Mammary epithelial cell (primary cell): Measurements from ENCODE around the gene ANGPTL8.

Experiments used
- EZH2 ChIP-seq: IDR thresholded peaks from 2 replicates; pipeline ENCODE4 v1.6.1; 2012; ENCODE audit warnings: low read length, inconsistent platforms, borderline replicate concordance
- TF ChIP-seq, protein P1 (sequence below), 2 donors: IDR thresholded peaks in 1 of 2; conservative IDR thresholded peaks in 1 of 2; 2 replicates each; pipeline ENCODE4 v1.5.1; 2011 to 2012; ENCODE audit warnings: inconsistent platforms in 2 of 2, low read length in 2 of 2, mild to moderate bottlenecking in 2 of 2, control low read depth in 1 of 2, low read depth in 1 of 2; ENCODE audit not compliant: insufficient read depth in 1 of 2; ENCODE audit errors: extremely low read depth in 1 of 2

DNA sequence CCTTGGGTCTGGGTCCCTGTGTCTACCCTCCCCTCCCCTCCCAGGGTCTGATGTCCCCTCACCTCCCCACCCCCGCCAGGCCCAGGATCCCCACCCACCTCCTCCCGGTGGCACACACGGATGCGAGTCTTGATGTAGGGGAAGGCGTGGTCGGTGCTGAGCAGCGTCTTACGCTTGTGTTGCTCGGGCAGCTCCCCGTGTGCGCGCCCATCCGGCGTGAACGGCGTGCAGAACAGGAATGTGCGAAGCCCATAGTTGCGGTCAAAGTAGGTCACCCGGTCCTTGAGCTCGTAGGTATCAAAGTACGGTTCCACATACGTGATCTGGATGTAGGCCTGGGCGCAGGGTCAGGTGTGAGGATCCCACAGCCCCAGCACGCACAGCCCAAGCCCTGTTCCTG lies 37.6 kb upstream of the ANGPTL8 start:
- TF ChIP-seq, protein P1, sequence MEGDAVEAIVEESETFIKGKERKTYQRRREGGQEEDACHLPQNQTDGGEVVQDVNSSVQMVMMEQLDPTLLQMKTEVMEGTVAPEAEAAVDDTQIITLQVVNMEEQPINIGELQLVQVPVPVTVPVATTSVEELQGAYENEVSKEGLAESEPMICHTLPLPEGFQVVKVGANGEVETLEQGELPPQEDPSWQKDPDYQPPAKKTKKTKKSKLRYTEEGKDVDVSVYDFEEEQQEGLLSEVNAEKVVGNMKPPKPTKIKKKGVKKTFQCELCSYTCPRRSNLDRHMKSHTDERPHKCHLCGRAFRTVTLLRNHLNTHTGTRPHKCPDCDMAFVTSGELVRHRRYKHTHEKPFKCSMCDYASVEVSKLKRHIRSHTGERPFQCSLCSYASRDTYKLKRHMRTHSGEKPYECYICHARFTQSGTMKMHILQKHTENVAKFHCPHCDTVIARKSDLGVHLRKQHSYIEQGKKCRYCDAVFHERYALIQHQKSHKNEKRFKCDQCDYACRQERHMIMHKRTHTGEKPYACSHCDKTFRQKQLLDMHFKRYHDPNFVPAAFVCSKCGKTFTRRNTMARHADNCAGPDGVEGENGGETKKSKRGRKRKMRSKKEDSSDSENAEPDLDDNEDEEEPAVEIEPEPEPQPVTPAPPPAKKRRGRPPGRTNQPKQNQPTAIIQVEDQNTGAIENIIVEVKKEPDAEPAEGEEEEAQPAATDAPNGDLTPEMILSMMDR (conservative IDR thresholded peaks at IDR 0.05 in 1 of 2, IDR thresholded peaks at IDR 0.05 in 1 of 2; ENCODE audit: extremely low read depth in 1 of 2, insufficient read depth in 1 of 2, low read depth in 1 of 2, low read length in 2 of 2), result no peak
- TF ChIP-seq EZH2, result no peak
